ENCODE data around the gene QKI. TPM values are rescaled to one million over a fixed set of nuclear protein-coding genes. Genes with fewer than 3 reads are reported as not detected.

The QKI gene
- total RNA-seq, 1 experiment from 2014 or later, result 176 TPM

DNA sequence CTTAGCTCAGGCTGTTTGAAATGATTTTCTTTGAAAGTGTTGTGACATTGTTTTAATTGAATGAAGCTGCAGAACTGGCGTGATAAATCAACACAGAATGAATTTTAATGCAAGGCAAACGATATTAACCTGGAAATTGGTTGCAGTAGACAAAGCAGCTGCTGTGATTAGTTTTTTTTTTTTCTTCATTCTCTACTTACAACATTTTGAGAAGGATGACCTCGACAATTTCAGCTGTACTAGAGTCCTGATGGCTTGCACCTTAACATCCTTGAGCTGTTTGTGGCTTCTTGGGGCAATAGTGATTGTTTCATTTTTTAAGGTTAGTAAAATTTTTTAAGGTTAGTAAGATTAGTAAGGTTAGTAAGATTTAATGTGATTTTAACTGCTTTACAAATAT is 54.2 kb downstream of the QKI start:
- no peak overlapping the region for H2BK5ac ChIP-seq (ENCODE audit: insufficient read length, low read length)
- no peak overlapping the region for H3K18ac ChIP-seq (ENCODE audit: insufficient read length, low read depth, low read length)
- no peak overlapping the region for H4K91ac ChIP-seq (ENCODE audit: insufficient read length, low read depth, low read length)
- H3K4me1 ChIP-seq (ENCODE audit: insufficient read depth, low read length), result no peaks in the 10 kb centered on the region
- no peak overlapping the region for H3K27ac ChIP-seq (ENCODE audit: insufficient read length, low read depth, low read length)
- no peak overlapping the region for H3T11ph ChIP-seq (ENCODE audit: low read length)
- no peak overlapping the region for H3K9ac ChIP-seq (ENCODE audit: extremely low read depth, insufficient read length, low read length)
- peaks cover 6% of the 10 kb centered on the region; the same call in 1 of the 2 replicates for H3K79me2 ChIP-seq (ENCODE audit: insufficient read depth, low read length)
- no peaks in the 10 kb centered on the region for H3K23me2 ChIP-seq (ENCODE audit: insufficient read length, low read depth, low read length, poor library complexity, severe bottlenecking)
- no peak overlapping the region for H3K56ac ChIP-seq (ENCODE audit: insufficient read length, low read depth, low read length)
- no peak overlapping the region for H2AFZ ChIP-seq (ENCODE audit: low read length)
- H3K14ac ChIP-seq (ENCODE audit: insufficient read depth, low read length), result no peak overlapping the region
- no peak overlapping the region for H2BK15ac ChIP-seq (ENCODE audit: low read depth, low read length)
- no peak overlapping the region for H2BK12ac ChIP-seq (ENCODE audit: insufficient read length, low read depth, low read length)
- no CpG with 5 or more reads among the region's 3 CpGs for WGBS (ENCODE audit: extremely low coverage, insufficient read length, low lambda C conversion rate)
- H4K8ac ChIP-seq (replicated peaks; ENCODE audit: insufficient read length, low read depth, low read length), result no peak overlapping the region
- DNase-seq, result no peak
- peaks cover 45 to 64% (median 46%) of the 10 kb centered on the region in 3 experiments for H3K36me3 Mint-ChIP-seq (ENCODE audit: insufficient read depth in 1 of 3, low read depth in 3 of 3)
- no peak overlapping the region for H3K23ac ChIP-seq (ENCODE audit: insufficient read length, low read depth, low read length)
- no peak overlapping the region for H3K27ac Mint-ChIP-seq
- peaks cover 2 to 9% of the 10 kb centered on the region in 2 experiments; a peak in 2 of 4 replicates for H3K4me1 Mint-ChIP-seq
- H3K4ac ChIP-seq (ENCODE audit: low read depth, low read length), result no peak overlapping the region
- no peak overlapping the region for H2BK120ac ChIP-seq (ENCODE audit: low read depth, low read length, poor library complexity, severe bottlenecking)
- no peaks in the 10 kb centered on the region for H3K79me1 ChIP-seq (ENCODE audit: insufficient read depth, low read depth, low read length, poor library complexity, severe bottlenecking)
- no peaks in the 10 kb centered on the region for H4K20me1 ChIP-seq (ENCODE audit: control insufficient read depth, insufficient read depth, insufficient read length)
- TF ChIP-seq, protein P1, sequence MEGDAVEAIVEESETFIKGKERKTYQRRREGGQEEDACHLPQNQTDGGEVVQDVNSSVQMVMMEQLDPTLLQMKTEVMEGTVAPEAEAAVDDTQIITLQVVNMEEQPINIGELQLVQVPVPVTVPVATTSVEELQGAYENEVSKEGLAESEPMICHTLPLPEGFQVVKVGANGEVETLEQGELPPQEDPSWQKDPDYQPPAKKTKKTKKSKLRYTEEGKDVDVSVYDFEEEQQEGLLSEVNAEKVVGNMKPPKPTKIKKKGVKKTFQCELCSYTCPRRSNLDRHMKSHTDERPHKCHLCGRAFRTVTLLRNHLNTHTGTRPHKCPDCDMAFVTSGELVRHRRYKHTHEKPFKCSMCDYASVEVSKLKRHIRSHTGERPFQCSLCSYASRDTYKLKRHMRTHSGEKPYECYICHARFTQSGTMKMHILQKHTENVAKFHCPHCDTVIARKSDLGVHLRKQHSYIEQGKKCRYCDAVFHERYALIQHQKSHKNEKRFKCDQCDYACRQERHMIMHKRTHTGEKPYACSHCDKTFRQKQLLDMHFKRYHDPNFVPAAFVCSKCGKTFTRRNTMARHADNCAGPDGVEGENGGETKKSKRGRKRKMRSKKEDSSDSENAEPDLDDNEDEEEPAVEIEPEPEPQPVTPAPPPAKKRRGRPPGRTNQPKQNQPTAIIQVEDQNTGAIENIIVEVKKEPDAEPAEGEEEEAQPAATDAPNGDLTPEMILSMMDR (conservative IDR thresholded peaks at IDR 0.05), result no peak
- H3K4me2 ChIP-seq (ENCODE audit: insufficient read depth, insufficient read length, low read length), result no peak overlapping the region
- no peaks in the 10 kb centered on the region for H3K27me3 ChIP-seq (ENCODE audit: insufficient read depth, low read length)
- H2BK20ac ChIP-seq (ENCODE audit: low read depth, low read length, poor library complexity, severe bottlenecking), result no peak overlapping the region
- H3K9me3 Mint-ChIP-seq, result peaks cover 20% of the 10 kb centered on the region in 2 experiments
- no peak overlapping the region for H3K4me3 Mint-ChIP-seq
- H4K5ac ChIP-seq (ENCODE audit: insufficient read length, low read depth, low read length), result no peak overlapping the region
- no peaks in the 10 kb centered on the region for H3K9me3 ChIP-seq (ENCODE audit: control insufficient read depth, low read depth, low read length)
- no peak overlapping the region for H2AK5ac ChIP-seq (ENCODE audit: insufficient read length, low read length)
- no peaks in the 10 kb centered on the region for H3K27me3 Mint-ChIP-seq (ENCODE audit: low read depth)
